HG03439 (cell line): Measurements from ENCODE around the gene ECPAS.
"Not testable (repeated sequence)": the region's sequence is repeated elsewhere in the genome, so short reads cannot be mapped to it uniquely, and the experiment has no call there.

ENCODE experiments used
- ATAC-seq: cut with Tn5 transposase; IDR thresholded peaks from one replicate; pipeline ENCODE4 v1.9.1; 2021; ENCODE audit warnings: mild to moderate bottlenecking, moderate library complexity; ENCODE audit not compliant: unreplicated experiment

The ECPAS gene

GRCh38 chr9:111481885-111482636, 2.1 kb downstream of the ECPAS start:
- no peak for ATAC-seq

- ATAC-seq = no peak
Measured at GRCh38 chr9:111477677-111478076, 6.5 kb downstream of the ECPAS start.

- ATAC-seq = no peak
Measured at GRCh38 chr9:111475195-111475594, 9.0 kb downstream of the ECPAS start.

GRCh38 chr9:111474385-111474784, 9.8 kb downstream of the ECPAS start:
- ATAC-seq = no peak

GRCh38 chr9:111467778-111468367, 16.3 kb downstream of the ECPAS start:
- no peak for ATAC-seq

- no peak for ATAC-seq
Measured at GRCh38 chr9:111463048-111463447, 21.1 kb downstream of the ECPAS start.

GRCh38 chr9:111458139-111459009, 25.8 kb downstream of the ECPAS start:
- no peak for ATAC-seq

- ATAC-seq = no peak
Measured at GRCh38 chr9:111456529-111456928, 27.7 kb downstream of the ECPAS start.

GRCh38 chr9:111455638-111456037, 28.5 kb downstream of the ECPAS start:
- ATAC-seq = no peak

GRCh38 chr9:111454751-111455150, 29.4 kb downstream of the ECPAS start:
- ATAC-seq = no peak

- no peak for ATAC-seq
Measured at GRCh38 chr9:111451570-111451969, 32.6 kb downstream of the ECPAS start.

GRCh38 chr9:111450124-111450523, 34.1 kb downstream of the ECPAS start:
- no peak for ATAC-seq

- ATAC-seq = no peak
Measured at GRCh38 chr9:111449705-111450104, 34.5 kb downstream of the ECPAS start.

GRCh38 chr9:111445799-111446198, 38.4 kb downstream of the ECPAS start:
- ATAC-seq = not testable (repeated sequence)

GRCh38 chr9:111443454-111443853, 40.7 kb downstream of the ECPAS start:
- ATAC-seq = no peak

GRCh38 chr9:111442360-111443027, 41.7 kb downstream of the ECPAS start:
- no peak for ATAC-seq

GRCh38 chr9:111440226-111440625, 44.0 kb downstream of the ECPAS start:
- no peak for ATAC-seq

GRCh38 chr9:111438541-111439235, 45.5 kb downstream of the ECPAS start:
- no peak for ATAC-seq

GRCh38 chr9:111436571-111436970, 47.6 kb downstream of the ECPAS start:
- no peak for ATAC-seq

- ATAC-seq = no peak
Measured at GRCh38 chr9:111433082-111433481, 51.1 kb downstream of the ECPAS start.

GRCh38 chr9:111431684-111432083, 52.5 kb downstream of the ECPAS start:
- no peak for ATAC-seq
